HG02970 (cell line): ENCODE data around the gene PPP1R9A.

ENCODE experiments used
- ATAC-seq: cut with Tn5 transposase; IDR thresholded peaks from one replicate; pipeline ENCODE4 v1.9.1; 2021; ENCODE audit warnings: mild to moderate bottlenecking, moderate library complexity, moderate number of reproducible peaks; ENCODE audit not compliant: unreplicated experiment, low FRiP score

Gene PPP1R9A

GRCh38 chr7:95244616-95245015, 337.2 kb downstream of the PPP1R9A start:
- ATAC-seq = no peak

- no peak for ATAC-seq
Observed at GRCh38 chr7:95245828-95246500, 338.6 kb downstream of the PPP1R9A start.

- ATAC-seq = no peak
Observed at GRCh38 chr7:95246831-95247370, 339.5 kb downstream of the PPP1R9A start.

- no peak for ATAC-seq
Observed at GRCh38 chr7:95250571-95250970, 343.2 kb downstream of the PPP1R9A start.

- ATAC-seq = no peak
Observed at GRCh38 chr7:95251966-95252365, 344.6 kb downstream of the PPP1R9A start.

GRCh38 chr7:95253986-95254385, 346.6 kb downstream of the PPP1R9A start:
- ATAC-seq = no peak

- ATAC-seq = no peak
Observed at GRCh38 chr7:95255691-95256090, 348.3 kb downstream of the PPP1R9A start.

GRCh38 chr7:95261895-95262415, 354.6 kb downstream of the PPP1R9A start:
- ATAC-seq = no peak

GRCh38 chr7:95262875-95263274, 355.5 kb downstream of the PPP1R9A start:
- no peak for ATAC-seq

GRCh38 chr7:95263785-95264362, 356.5 kb downstream of the PPP1R9A start:
- ATAC-seq = no peak

- no peak for ATAC-seq
Observed at GRCh38 chr7:95264363-95264891, 357.0 kb downstream of the PPP1R9A start.

- ATAC-seq = no peak
Observed at GRCh38 chr7:95265634-95266033, 358.2 kb downstream of the PPP1R9A start.

- no peak for ATAC-seq
Observed at GRCh38 chr7:95267754-95268153, 360.4 kb downstream of the PPP1R9A start.

- no peak for ATAC-seq
Observed at GRCh38 chr7:95269640-95270039, 362.2 kb downstream of the PPP1R9A start.

- ATAC-seq = no peak
Observed at GRCh38 chr7:95276114-95276513, 368.7 kb downstream of the PPP1R9A start.

GRCh38 chr7:95279417-95279816, 372.0 kb downstream of the PPP1R9A start:
- no peak for ATAC-seq

GRCh38 chr7:95286096-95286495, 378.7 kb downstream of the PPP1R9A start:
- ATAC-seq = no peak

GRCh38 chr7:95290166-95290830, 382.9 kb downstream of the PPP1R9A start:
- no peak for ATAC-seq

- no peak for ATAC-seq
Observed at GRCh38 chr7:95295397-95295796, 388.0 kb downstream of the PPP1R9A start.

- no peak for ATAC-seq
Observed at GRCh38 chr7:95296456-95296855, 389.1 kb downstream of the PPP1R9A start.

- no peak for ATAC-seq
Observed at GRCh38 chr7:95297041-95297440, 389.6 kb downstream of the PPP1R9A start.
